Astrocyte of the hippocampus (primary cell): ENCODE measurements around the gene RELN.

Experiments used
- DNase-seq: peaks from one replicate; pipeline ENCODE4 v3.0.0; 2011; ENCODE audit warnings: low read depth, low spot score

RELN gene

GRCh38 chr7:103686763-103687162, 302.7 kb downstream of the RELN start:
- DNase-seq = no peak

DNA sequence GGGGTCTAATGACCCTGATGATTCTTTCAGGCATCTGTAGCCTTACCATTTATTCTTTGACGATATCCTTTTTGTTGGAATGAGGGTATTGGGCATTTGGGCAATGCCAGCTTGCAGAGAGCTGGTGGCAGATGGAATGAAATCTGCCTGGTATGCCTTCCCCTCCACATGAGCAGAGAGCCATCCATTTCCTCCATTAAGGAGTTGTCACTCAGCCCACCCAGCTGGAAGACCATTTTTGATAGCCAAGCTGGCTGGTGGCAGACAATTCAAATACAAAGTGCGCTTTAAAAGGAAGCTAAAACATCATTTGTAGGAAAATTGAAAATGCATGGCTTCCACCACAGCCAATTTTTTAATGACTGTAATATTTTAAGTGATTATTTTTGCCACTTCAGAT, 303.4 kb downstream of the RELN start:
- no peak for DNase-seq

- no peak for DNase-seq
Measured at GRCh38 chr7:103685646-103686045, 303.8 kb downstream of the RELN start.

DNA sequence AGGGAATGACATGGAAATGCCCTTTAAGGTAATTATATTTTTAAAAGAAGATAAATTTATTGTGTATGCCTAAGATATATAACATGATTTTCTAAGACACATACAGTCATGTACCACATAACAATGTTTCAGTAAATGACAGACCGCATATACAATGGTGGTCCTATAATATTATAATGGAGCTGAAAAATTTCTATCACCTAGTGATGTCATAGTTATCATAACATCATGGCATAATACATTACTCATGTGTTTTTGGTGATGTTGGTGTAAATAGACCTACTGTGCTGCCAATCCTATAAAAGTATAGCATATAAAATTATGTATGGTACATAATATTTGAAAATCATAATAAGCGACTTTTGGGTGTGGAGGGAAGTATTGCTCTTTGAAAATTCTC, 306.1 kb downstream of the RELN start:
- no peak for DNase-seq

DNA sequence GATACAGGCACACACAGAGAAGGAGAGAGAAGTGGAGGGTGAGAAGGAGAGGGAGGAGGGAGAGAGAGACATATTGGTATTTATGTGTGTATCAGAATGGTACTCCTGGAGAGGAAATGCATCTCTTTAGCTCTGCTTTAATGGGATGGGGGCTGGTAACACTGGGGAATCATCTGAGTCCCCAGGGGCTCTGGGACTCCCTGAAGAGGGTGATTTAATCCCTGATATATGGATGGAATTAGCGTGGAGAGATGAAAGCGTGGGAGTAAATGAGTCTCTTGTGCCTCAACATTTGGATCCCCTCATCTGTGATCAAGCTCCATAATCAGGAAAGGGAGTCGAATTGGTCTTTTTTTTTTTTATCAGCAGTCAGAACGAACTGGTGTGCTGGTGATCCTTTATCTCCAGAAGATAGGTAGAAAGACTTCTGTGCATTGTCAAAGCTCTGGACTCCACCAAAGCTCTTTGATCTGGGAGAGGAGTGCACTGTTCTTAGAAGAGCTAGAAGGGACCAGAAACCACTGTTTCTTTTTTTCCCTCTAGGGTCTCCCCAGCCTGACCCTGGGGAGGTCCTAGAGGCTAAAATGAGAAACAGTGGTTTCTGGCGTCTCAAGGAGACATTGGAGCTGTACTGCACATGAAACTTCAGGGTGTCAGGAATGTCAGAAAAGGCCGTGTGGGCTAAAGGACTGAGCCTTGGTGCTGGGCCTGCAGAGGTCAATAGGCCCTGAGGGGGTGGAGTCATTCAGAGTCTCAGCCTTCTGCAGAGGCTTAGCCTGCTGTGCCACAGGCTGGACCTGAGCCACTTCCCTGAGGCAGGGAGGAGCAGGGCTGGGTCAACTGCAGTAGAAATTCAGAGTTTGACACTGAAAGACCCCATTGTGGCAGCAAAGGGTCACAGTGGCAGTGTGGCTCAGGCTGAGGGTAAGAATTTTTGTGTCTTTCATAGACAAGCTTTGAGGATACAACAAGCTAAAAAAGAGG, 309.0 kb downstream of the RELN start:
- no peak for DNase-seq

DNA sequence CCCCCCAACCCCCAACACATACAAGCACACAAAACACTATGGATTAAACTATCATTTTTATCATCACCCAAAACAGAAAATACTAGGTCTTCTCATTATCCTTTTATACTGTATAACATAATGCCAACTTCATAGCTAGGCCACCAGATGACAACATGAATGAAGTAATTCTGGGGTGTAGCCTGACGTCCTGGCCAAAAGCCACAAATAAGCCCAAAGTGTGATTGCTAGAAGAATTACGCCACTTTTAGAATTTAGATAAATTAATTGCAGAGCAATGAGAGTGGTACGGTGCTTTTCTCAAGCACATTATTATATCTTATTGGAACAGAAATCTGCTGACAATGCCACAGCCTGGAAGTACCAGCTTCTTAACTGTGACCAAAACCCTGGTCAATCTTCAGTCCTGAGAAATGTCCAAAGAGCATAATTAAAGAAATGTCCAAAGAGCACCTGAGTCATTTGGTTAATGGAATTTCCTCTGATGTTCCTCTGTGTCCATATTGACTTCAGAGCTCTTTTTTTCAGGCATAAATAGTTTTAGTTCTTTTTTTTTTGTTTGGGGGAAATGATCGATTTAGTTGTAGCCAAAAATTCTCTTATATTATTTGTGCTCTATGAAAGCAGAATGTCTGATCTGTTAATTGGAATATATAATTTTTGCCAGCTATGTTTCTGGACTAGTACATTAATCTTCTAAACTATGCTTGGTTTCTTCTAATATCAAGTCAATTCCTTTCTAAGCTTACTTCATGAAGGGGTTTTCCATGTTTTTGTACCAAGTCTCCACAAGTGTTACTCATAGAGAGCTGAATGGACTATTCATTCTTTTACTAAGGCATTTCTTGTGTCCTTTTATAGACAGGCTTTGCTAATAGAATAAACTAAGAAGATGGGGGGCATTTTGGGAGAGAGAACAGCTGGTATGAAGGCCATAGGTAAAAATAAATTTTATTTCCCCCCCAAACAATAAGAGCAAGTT, 310.0 kb downstream of the RELN start:
- peak; percentile 12 for DNase-seq

DNA sequence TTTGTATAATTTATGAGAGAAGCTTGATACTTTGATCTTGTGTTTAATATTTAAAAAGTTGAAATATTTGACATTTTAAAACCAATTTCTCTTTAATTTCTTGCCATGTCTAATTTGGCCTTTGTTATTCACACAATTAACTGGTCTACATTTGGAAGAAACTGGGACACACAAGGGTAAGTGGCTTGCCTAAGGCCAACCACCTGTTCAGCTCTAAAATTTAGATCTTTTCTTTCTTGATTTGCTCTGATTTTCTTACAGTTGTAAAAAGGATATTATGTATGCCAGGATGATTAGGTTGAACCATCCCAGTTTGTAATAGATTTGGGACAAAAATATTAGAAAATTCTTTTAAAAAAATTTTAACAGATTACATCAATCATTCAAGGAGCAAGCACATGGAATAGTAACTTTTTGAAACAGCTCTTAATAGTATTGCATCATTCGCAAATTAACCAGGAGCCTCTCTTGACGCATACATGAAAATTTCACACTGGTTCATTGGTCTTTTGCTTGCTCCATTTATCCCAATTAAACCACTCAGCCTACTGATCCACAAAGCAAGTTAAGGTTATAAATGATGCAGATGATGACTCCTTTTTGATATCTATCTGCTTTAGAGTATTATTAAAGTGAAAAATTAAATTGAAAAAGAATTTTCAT, 321.0 kb downstream of the RELN start:
- DNase-seq = no peak

- DNase-seq = no peak
Measured at GRCh38 chr7:103666326-103666725, 323.1 kb downstream of the RELN start.

DNA sequence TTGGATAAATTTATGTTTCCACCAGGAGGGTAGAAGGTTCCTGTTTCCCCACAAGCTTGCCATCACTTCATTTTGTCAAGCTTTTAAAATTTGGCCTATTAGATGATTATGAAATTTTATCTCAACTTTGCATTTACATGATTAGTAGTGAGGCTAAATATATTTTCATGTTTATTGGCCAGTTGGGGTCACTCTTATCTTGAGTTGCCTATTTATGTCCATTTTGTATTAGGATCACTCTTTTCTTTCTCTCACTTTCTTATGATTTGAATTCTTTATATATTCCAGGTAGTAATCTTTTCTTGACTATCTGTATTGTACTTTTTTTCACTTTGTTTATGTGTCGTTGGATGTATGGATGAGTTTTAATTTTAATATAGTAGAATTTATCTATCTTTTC, 324.9 kb downstream of the RELN start:
- DNase-seq = no peak

DNA sequence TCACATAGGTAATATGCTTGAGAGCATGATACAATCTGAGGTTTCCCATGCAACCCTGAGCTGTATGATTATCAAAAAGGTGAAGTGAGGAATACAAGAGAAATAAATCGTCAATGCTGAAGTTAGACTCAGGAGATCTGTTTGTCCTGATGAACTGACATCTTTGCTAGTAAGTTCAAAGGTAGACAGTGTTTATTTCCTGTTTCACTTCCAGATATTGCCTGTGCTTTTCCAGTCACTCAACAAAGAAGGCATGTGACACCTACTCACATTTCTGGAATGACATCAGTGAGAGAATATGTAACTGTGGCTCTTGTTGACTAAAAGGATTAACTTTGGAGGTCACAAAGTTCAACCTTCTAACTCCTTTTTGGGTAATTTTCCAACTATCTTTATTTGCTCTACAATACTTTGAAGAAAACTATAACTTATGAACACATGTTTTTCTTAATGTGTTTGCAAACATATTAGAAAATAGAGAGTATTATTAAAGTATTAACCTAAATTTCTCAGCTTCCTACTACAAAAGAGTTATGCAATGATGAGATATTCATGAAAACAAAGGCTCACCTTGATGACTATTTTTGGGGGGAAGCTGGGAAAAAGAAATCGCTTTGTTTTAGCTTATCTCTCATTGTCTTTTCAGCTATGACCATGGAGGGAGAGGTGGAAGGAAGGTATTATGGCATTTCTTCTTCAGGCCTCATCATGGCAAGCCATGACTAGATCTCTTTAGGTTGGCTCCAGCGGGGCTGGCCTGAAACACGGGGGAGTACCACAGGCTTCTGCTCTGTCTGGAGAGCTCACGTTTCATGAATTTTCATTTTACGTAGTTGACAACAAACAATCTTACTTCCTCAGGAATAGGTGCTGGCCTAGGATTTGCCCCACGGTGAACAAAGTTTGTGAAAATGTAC, 328.7 kb downstream of the RELN start:
- DNase-seq = peak; percentile 24

DNA sequence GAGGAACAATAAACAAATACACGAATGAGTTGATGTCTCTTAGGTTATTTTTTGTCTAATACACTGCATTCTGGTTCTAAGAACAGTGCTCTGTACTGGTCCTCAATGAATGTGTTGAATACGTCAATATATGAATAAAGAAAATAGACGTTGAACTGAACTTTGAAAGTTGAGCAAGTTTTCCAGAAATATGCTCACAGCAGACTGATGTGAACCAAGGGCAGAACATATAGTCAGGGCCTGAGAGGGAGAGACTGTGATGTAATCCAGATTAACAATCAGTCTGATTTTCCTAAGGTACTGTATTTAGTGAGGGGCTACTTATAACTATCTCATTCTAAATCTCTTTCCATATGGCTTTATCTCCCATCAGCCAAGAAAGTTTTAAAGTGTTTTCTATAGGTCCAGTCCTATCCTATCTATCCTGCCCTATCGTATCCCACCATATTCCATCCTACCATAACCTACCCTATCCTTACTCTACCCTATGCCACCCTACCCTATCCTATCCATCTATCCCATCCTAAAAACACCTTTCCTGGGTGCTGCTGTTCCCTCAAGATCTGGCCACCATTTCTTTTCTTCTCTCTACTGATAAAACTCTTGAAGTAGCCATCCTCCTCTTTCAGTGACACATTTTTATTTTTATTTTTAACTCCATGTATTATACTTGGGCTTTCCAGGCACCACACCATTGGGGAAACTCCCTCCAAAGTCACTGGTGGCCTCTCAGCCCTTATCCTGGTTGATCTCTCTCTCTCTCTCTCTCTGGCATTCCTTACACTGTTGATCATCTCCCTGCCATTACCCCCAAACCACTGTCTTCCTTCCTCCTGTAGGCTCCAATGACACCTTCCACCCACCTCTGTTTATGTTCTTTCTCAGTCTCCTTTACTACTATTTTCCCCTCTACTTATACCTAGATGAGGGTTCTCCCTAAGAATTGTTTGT, 331.1 kb downstream of the RELN start:
- DNase-seq = no peak

- no peak for DNase-seq
Measured at GRCh38 chr7:103657474-103657894, 332.0 kb downstream of the RELN start.

GRCh38 chr7:103656221-103656620, 333.2 kb downstream of the RELN start:
- DNase-seq = no peak

DNA sequence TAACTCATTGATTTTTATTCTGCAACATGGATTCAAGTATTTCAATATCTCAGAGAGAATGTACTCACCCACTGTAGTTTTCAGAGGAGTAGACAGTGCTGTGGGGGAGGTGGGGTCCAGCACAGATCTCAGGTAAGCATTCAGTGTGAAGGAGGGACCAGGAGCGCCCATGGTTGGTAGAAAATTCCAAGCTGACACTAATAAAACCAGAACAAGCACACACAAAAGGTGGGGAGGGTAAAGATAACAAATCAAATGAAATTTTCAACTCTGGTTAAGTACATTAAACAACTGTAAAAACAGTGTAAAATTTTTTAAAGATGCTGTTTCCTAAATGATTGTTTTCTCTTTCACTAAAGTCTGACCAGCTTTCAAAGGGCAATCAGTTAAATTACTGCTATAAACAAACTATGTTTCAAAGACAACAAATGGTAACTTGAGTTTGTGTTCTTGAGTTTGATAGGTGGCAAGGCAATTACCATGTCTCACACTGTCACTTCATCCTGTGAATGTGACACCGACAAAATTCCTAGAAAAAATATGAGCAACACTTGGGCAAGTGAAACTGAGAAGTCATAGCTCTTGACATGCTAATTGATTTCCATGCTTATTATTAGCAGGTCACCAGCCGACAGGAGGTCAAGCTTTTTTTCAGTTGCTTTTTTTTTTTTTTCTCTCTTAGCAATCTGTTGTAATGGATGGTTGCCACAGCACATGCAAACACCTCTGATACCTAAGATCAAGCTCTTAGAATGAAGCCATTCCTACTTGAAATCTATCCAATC, 337.7 kb downstream of the RELN start:
- no peak for DNase-seq

DNA sequence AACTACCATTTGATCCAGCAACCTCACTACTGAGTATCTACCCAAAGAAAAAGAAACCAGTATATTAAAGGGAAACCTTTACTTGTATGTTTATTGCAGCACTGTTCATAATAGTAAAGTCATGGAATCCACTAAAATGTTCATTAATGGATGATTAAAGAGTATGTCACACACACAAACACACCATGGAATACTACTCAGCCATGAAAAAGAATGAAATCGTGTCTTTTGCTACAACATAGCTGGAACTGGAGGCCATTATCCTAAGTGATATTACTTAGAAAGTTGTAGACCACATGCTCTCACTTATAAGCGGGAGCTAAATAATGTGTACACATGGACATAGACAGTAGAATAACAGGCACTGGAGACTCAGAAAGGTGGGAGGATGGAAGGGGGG, 340.4 kb downstream of the RELN start:
- no peak for DNase-seq

DNA sequence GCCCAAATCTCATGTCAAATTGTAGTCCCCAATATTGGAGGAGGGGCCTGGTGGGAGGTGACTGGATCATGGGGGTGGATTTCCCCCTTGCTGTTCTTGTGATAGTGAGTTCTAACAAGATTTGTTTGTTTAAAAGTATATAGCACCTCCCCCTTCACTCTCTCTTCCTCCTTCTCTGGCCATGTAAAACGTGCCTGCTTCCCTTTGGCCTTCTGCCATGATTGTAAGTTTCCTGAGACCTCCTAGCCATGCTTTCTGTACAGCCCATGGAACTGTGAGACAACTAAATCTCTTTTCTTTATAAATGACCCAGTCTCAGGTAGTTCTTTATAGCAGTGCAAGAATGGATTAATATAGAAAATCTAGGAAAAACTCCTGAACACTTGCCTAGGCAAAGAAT, 341.3 kb downstream of the RELN start:
- no peak for DNase-seq

- no peak for DNase-seq
Measured at GRCh38 chr7:103644319-103644718, 345.1 kb downstream of the RELN start.

DNA sequence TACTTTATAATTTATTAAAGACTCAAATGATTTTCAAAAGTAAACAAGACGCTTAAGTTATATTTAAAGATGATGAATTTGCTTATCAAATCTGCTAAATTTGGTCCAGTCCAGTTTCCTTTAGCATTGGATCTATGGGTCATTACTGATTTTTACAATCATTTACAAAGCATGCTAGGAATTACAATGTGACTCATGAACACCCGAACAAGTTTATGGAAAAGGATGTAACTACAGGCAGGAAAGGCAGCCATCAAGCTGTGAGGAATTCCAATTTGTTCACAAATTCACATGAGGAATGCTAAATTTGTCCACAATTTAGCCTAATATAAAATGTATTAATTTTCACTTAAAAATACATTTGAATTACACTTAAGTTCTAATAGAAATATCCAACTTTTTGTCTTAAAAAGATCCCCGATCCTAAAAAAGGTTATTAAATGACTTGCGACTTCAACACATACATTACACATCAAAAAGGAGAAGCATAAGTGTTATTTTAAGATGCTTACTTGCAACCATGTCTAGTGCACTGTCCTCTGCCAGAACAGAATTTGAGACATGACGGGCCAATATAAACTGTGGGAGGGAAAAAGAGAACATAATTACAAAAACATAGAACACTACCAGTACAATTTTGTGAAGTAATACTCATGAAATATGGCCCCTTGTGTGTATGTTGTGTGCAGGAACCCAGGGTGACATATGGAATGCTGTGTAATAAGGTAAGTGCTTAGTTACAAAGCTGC, 349.3 kb downstream of the RELN start:
- peak; percentile 40 for DNase-seq
